HEK293 (cell line): ENCODE data around the gene KCNF1.

Experiments
- CTCF ChIA-PET: fragments of 350-600 bp; formaldehyde crosslinking; extraction: SDS; loops from one replicate; lab custom pipeline; 2021; ENCODE audit warnings: antibody characterized with exemption; lab: Yijun Ruan, JAX
- POLR2A ChIA-PET: fragments of 300-600 bp; formaldehyde crosslinking; extraction: SDS; loops from one replicate; lab custom pipeline; 2020; ENCODE audit warnings: antibody characterized with exemption, inconsistent platforms; lab: Yijun Ruan, JAX
- H3K27ac ChIP-seq: fragments of 200-500 bp; sonication (Bioruptor generic); 2 replicates; pipeline ENCODE4 v1.5.1; 2014; ENCODE audit warnings: low read depth, low read length, control low read depth, inconsistent platforms; ENCODE audit errors: extremely low read depth
- H3K36me3 ChIP-seq, 2 experiments: fragments of 200-500 bp in 1 of 2; sonication (Bioruptor generic) in 1 of 2; 1 replicate in 1 of 2; 2 replicates in 1 of 2; pipeline ENCODE4 v1.5.1; 2014 to 2017; ENCODE audit warnings: inconsistent platforms in 2 of 2, low read length in 2 of 2; ENCODE audit not compliant: control insufficient read depth in 2 of 2, insufficient read depth in 1 of 2
- H3K4me1 ChIP-seq: fragments of 200-500 bp; sonication (Bioruptor generic); 2 replicates; pipeline ENCODE4 v1.5.1; 2014; ENCODE audit warnings: mild to moderate bottlenecking, low read length, inconsistent platforms; ENCODE audit not compliant: control insufficient read depth, insufficient read depth
- H3K4me3 ChIP-seq: 2 replicates; pipeline ENCODE4 v1.5.1; 2011; ENCODE audit warnings: low read depth, mild to moderate bottlenecking, control low read depth, low read length, moderate library complexity
- H3K9me3 ChIP-seq: fragments of 200-500 bp; sonication (Bioruptor generic); 2 replicates; pipeline ENCODE4 v1.5.1; 2014; ENCODE audit warnings: low read depth, low read length, inconsistent platforms; ENCODE audit not compliant: control insufficient read depth, insufficient read depth
- EGR2 ChIP-seq: fragments of 450-650 bp; formaldehyde crosslinking; IDR thresholded peaks from 2 replicates; pipeline ENCODE4 v1.5.1; 2016; ENCODE audit warnings: low read depth, missing biosample characterization, missing genetic modification characterization
- IKZF3 ChIP-seq: fragments of 450-650 bp; IDR thresholded peaks from 2 replicates; pipeline ENCODE4 v1.5.0; 2018; ENCODE audit warnings: missing biosample characterization, mild to moderate bottlenecking, missing genetic modification characterization, moderate library complexity
- SALL2 ChIP-seq: fragments of 450-650 bp; formaldehyde crosslinking; IDR thresholded peaks from 2 replicates; pipeline ENCODE4 v1.5.0; 2017; ENCODE audit warnings: missing biosample characterization, mild to moderate bottlenecking, missing genetic modification characterization, borderline replicate concordance
- TCF7L2 ChIP-seq: IDR thresholded peaks from 2 replicates; pipeline ENCODE4 v1.6.1; 2011; ENCODE audit warnings: low read depth, mild to moderate bottlenecking, inconsistent platforms, low read length, moderate library complexity, borderline replicate concordance
- ZBTB17 ChIP-seq: fragments of 450-650 bp; formaldehyde crosslinking; IDR thresholded peaks from 2 replicates; pipeline ENCODE4 v1.5.1; 2016; ENCODE audit warnings: missing biosample characterization, missing genetic modification characterization
- ZEB2 ChIP-seq: fragments of 450-650 bp; formaldehyde crosslinking; IDR thresholded peaks from 2 replicates; pipeline ENCODE4 v1.5.1; 2016; ENCODE audit warnings: missing biosample characterization, missing genetic modification characterization
- ZFHX2 ChIP-seq: fragments of 450-650 bp; formaldehyde crosslinking; conservative IDR thresholded peaks from 2 replicates; pipeline ENCODE4 v1.5.1; 2016; ENCODE audit warnings: missing biosample characterization, missing genetic modification characterization
- ZNF174 ChIP-seq: fragments of 450-650 bp; formaldehyde crosslinking; IDR thresholded peaks from 2 replicates; pipeline ENCODE4 v1.5.0; 2017; ENCODE audit warnings: missing biosample characterization, mild to moderate bottlenecking, missing genetic modification characterization
- ZNF202 ChIP-seq: fragments of 450-650 bp; formaldehyde crosslinking; IDR thresholded peaks from 2 replicates; pipeline ENCODE4 v1.5.1; 2016; ENCODE audit warnings: missing biosample characterization, missing genetic modification characterization, borderline replicate concordance
- ZNF214 ChIP-seq: fragments of 450-650 bp; formaldehyde crosslinking; IDR thresholded peaks from 2 replicates; pipeline ENCODE4 v1.5.1; 2017; ENCODE audit warnings: missing biosample characterization, mild to moderate bottlenecking, missing genetic modification characterization, borderline replicate concordance
- ZNF24 ChIP-seq: fragments of 450-650 bp; formaldehyde crosslinking; IDR thresholded peaks from 2 replicates; pipeline ENCODE4 v1.5.1; 2016; ENCODE audit warnings: missing biosample characterization, missing genetic modification characterization
- ZNF324 ChIP-seq: fragments of 450-650 bp; formaldehyde crosslinking; IDR thresholded peaks from 2 replicates; pipeline ENCODE4 v1.5.1; 2016; ENCODE audit warnings: missing biosample characterization, missing genetic modification characterization
- ZNF548 ChIP-seq: fragments of 450-650 bp; formaldehyde crosslinking; IDR thresholded peaks from 2 replicates; pipeline ENCODE4 v1.5.1; 2016; ENCODE audit warnings: missing biosample characterization, missing genetic modification characterization
- ZNF626 ChIP-seq: fragments of 450-650 bp; sonication (Bioruptor Pico); formaldehyde crosslinking; IDR thresholded peaks from 2 replicates; pipeline ENCODE4 v1.5.1; 2018; ENCODE audit warnings: missing biosample characterization, missing genetic modification characterization, inconsistent platforms
- ZNF654 ChIP-seq: fragments of 450-650 bp; formaldehyde crosslinking; IDR thresholded peaks from 2 replicates; pipeline ENCODE4 v1.5.1; 2016; ENCODE audit warnings: low read depth, missing biosample characterization, missing genetic modification characterization
- TF ChIP-seq, protein P1 (sequence below): fragments of 450-650 bp; formaldehyde crosslinking; IDR thresholded peaks from 2 replicates; pipeline ENCODE4 v1.5.1; 2016; ENCODE audit warnings: missing biosample characterization, missing genetic modification characterization
- TF ChIP-seq, protein P2 (sequence below): IDR thresholded peaks from 2 replicates; pipeline ENCODE4 v1.6.1; 2011; ENCODE audit warnings: mild to moderate bottlenecking, low read depth, low read length, borderline replicate concordance
- TF ChIP-seq, protein P3 (sequence below): fragments of 450-650 bp; formaldehyde crosslinking; IDR thresholded peaks from 2 replicates; pipeline ENCODE4 v1.5.1; 2016; ENCODE audit warnings: missing biosample characterization, missing genetic modification characterization, borderline replicate concordance
- TF ChIP-seq, protein P4 (sequence below): fragments of 450-650 bp; formaldehyde crosslinking; IDR thresholded peaks from 2 replicates; pipeline ENCODE4 v1.5.1; 2016; ENCODE audit warnings: missing biosample characterization, missing genetic modification characterization
- TF ChIP-seq, protein P5 (sequence below): fragments of 450-650 bp; formaldehyde crosslinking; IDR thresholded peaks from 2 replicates; pipeline ENCODE4 v1.5.1; 2016; ENCODE audit warnings: missing biosample characterization, missing genetic modification characterization

The KCNF1 gene

DNA sequence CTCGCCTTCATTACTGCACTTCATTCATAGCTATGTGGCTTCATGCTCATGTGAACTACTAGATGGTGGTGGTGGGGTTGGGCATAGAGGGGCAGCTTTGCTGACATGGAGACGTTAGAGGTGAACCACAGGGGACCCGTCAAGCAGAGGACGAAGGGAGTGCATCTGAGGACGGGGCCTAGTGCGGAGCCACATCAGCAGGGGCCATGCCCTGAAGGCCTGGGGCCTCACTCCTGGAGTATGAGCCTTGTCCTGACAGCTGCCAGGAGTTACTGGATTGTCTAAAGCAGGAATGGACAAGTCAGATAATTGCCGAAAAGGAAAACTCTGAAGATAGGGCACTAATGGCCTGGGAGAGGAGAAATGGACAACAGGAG, 36.4 kb downstream of the KCNF1 start (continued):
- TF ChIP-seq, protein P1, sequence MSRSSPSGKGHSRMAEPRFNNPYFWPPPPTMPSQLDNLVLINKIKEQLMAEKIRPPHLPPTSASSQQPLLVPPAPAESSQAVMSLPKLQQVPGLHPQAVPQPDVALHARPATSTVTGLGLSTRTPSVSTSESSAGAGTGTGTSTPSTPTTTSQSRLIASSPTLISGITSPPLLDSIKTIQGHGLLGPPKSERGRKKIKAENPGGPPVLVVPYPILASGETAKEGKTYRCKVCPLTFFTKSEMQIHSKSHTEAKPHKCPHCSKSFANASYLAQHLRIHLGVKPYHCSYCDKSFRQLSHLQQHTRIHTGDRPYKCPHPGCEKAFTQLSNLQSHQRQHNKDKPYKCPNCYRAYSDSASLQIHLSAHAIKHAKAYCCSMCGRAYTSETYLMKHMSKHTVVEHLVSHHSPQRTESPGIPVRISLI (tag by site-specific recombination) = no peak

DNA sequence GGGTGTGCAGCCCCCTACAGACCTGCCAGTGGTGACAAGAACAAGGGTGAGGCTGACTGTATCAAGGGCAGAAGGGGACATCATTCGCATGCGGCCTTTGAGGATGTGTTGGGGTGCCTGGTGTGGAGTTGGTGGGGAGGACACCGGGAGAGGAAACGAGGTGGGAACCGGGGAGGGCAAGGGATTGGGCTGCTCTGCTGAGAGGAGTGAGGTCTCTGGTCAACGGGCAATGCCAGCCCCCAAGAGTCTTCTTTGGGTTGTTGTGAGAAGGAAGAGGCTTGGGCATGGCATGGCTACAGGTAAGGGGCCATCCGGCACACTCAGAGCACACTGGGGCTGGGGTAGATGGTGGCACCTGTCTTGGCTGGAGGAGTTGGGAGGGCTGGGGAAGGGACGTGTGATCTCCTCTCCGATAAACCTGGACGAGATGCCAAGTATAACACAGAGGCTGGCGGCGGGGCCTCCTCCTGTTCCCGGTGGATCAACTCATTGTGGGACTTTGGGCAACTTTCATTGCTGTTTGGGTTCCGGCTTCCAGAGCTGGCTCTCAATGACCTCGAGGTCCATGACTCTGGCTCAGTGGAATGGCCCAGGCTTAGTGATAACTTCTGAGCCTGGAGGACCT, 37.0 kb downstream of the KCNF1 start:
- ChIA-PET CTCF (no interaction called here), POLR2A (no interaction called here)
- no peak overlapping the region for H3K4me3 ChIP-seq
- H3K27ac ChIP-seq = no peak overlapping the region
- H3K36me3 ChIP-seq = no peaks in the 10 kb centered on the region
- H3K4me1 ChIP-seq = no peaks in the 10 kb centered on the region
- H3K9me3 ChIP-seq = no peaks in the 10 kb centered on the region
- TF ChIP-seq ZNF24 (tag by site-specific recombination) = no peak
- TF ChIP-seq ZNF548 (tag by site-specific recombination) = no peak
- no peak for TF ChIP-seq ZNF324 (tag by site-specific recombination)
- TF ChIP-seq, protein P2, sequence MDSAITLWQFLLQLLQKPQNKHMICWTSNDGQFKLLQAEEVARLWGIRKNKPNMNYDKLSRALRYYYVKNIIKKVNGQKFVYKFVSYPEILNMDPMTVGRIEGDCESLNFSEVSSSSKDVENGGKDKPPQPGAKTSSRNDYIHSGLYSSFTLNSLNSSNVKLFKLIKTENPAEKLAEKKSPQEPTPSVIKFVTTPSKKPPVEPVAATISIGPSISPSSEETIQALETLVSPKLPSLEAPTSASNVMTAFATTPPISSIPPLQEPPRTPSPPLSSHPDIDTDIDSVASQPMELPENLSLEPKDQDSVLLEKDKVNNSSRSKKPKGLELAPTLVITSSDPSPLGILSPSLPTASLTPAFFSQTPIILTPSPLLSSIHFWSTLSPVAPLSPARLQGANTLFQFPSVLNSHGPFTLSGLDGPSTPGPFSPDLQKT = no peak
- TF ChIP-seq ZEB2 = no peak
- TF ChIP-seq ZNF626 = no peak
- no peak for TF ChIP-seq EGR2
- TF ChIP-seq ZNF202 (tag by site-specific recombination) = no peak
- no peak for TF ChIP-seq ZNF214
- TF ChIP-seq, protein P3, sequence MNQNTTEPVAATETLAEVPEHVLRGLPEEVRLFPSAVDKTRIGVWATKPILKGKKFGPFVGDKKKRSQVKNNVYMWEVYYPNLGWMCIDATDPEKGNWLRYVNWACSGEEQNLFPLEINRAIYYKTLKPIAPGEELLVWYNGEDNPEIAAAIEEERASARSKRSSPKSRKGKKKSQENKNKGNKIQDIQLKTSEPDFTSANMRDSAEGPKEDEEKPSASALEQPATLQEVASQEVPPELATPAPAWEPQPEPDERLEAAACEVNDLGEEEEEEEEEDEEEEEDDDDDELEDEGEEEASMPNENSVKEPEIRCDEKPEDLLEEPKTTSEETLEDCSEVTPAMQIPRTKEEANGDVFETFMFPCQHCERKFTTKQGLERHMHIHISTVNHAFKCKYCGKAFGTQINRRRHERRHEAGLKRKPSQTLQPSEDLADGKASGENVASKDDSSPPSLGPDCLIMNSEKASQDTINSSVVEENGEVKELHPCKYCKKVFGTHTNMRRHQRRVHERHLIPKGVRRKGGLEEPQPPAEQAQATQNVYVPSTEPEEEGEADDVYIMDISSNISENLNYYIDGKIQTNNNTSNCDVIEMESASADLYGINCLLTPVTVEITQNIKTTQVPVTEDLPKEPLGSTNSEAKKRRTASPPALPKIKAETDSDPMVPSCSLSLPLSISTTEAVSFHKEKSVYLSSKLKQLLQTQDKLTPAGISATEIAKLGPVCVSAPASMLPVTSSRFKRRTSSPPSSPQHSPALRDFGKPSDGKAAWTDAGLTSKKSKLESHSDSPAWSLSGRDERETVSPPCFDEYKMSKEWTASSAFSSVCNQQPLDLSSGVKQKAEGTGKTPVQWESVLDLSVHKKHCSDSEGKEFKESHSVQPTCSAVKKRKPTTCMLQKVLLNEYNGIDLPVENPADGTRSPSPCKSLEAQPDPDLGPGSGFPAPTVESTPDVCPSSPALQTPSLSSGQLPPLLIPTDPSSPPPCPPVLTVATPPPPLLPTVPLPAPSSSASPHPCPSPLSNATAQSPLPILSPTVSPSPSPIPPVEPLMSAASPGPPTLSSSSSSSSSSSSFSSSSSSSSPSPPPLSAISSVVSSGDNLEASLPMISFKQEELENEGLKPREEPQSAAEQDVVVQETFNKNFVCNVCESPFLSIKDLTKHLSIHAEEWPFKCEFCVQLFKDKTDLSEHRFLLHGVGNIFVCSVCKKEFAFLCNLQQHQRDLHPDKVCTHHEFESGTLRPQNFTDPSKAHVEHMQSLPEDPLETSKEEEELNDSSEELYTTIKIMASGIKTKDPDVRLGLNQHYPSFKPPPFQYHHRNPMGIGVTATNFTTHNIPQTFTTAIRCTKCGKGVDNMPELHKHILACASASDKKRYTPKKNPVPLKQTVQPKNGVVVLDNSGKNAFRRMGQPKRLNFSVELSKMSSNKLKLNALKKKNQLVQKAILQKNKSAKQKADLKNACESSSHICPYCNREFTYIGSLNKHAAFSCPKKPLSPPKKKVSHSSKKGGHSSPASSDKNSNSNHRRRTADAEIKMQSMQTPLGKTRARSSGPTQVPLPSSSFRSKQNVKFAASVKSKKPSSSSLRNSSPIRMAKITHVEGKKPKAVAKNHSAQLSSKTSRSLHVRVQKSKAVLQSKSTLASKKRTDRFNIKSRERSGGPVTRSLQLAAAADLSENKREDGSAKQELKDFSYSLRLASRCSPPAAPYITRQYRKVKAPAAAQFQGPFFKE = no peak
- no peak for TF ChIP-seq TCF7L2
- TF ChIP-seq ZNF654 (tag by site-specific recombination) = no peak
- no peak for TF ChIP-seq ZNF174 (tag by site-specific recombination)
- TF ChIP-seq IKZF3 (tag by site-specific recombination) = no peak
- TF ChIP-seq SALL2 (tag by site-specific recombination) = no peak

DNA sequence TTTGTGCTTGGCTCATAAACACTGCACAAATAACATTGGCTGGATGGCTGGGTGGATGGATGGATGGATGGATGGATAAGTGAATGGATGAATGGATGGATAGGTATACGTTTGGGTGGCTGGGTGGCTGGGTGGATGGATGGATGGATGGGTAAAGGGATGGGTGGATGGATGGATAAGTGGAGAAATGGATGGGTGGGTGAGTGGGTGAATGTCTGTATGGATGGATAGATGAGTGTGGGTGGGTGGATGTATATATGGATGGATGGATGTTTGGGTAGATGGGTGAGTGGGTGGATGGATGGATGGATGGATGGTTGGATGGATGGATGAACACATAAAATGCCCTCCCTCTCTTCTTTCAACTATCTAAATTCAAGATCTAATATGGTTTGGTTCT, 38.1 kb downstream of the KCNF1 start:
- POLR2A ChIA-PET = no interaction called here
- CTCF ChIA-PET = no interaction called here
- H3K4me3 ChIP-seq = no peak overlapping the region
- H3K36me3 ChIP-seq = no peaks in the 10 kb centered on the region
- no peaks in the 10 kb centered on the region for H3K9me3 ChIP-seq
- H3K4me1 ChIP-seq = no peaks in the 10 kb centered on the region
- H3K27ac ChIP-seq = no peak overlapping the region
- peak; percentile 40; the same call in 1 of the 2 replicates for TF ChIP-seq ZBTB17 (tag by site-specific recombination)
- 0 out of 2 replicates have a peak, but pooled peaks have one; percentile 25 for TF ChIP-seq ZFHX2
- peak; percentile 65; the same call in 1 of the 2 replicates for TF ChIP-seq EGR2
- TF ChIP-seq, protein P4, sequence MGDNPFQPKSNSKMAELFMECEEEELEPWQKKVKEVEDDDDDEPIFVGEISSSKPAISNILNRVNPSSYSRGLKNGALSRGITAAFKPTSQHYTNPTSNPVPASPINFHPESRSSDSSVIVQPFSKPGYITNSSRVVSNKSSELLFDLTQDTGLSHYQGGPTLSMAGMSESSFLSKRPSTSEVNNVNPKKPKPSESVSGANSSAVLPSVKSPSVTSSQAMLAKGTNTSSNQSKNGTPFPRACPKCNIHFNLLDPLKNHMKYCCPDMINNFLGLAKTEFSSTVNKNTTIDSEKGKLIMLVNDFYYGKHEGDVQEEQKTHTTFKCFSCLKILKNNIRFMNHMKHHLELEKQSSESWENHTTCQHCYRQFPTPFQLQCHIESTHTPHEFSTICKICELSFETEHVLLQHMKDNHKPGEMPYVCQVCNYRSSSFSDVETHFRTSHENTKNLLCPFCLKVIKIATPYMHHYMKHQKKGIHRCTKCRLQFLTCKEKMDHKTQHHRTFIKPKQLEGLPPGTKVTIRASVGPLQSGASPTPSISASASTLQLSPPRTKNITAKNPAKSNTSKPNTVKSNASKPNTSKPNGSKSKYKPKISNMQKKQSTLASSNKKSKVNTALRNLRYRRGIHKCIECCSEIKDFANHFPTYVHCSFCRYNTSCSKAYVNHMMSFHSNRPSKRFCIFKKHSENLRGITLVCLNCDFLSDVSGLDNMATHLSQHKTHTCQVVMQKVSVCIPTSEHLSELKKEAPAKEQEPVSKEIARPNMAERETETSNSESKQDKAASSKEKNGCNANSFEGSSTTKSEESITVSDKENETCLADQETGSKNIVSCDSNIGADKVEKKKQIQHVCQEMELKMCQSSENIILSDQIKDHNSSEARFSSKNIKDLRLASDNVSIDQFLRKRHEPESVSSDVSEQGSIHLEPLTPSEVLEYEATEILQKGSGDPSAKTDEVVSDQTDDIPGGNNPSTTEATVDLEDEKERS (tag by site-specific recombination) = no peak
- TF ChIP-seq, protein P5, sequence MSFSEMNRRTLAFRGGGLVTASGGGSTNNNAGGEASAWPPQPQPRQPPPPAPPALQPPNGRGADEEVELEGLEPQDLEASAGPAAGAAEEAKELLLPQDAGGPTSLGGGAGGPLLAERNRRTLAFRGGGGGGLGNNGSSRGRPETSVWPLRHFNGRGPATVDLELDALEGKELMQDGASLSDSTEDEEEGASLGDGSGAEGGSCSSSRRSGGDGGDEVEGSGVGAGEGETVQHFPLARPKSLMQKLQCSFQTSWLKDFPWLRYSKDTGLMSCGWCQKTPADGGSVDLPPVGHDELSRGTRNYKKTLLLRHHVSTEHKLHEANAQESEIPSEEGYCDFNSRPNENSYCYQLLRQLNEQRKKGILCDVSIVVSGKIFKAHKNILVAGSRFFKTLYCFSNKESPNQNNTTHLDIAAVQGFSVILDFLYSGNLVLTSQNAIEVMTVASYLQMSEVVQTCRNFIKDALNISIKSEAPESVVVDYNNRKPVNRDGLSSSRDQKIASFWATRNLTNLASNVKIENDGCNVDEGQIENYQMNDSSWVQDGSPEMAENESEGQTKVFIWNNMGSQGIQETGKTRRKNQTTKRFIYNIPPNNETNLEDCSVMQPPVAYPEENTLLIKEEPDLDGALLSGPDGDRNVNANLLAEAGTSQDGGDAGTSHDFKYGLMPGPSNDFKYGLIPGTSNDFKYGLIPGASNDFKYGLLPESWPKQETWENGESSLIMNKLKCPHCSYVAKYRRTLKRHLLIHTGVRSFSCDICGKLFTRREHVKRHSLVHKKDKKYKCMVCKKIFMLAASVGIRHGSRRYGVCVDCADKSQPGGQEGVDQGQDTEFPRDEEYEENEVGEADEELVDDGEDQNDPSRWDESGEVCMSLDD (tag by site-specific recombination) = no peak
